ENCODE measurements around the gene DAZL.
"Not testable (repeated sequence)": the region's sequence is repeated elsewhere in the genome, so short reads cannot be mapped to it uniquely, and the experiment has no call there.

DNA sequence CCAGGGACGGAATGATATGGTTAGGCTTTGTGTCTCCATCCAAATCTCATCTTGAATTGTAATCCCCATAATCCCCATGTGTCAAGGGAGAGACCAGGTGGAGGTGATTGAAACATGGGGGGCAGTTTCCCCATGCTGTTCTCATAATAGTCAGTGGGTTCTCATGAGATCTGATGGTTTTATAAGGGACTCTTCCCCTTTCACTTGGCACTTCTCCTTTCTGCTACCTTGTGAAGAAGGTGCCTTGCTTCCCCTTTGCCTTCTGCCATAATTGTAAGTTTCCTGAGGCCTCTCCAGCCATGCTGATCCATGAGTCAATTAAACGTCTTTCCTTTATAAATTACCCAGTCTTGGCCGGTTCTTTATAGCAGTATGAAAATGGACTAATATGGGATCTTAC lies 11.9 kb upstream of the DAZL start:
- TF ChIP-seq, protein P1, sequence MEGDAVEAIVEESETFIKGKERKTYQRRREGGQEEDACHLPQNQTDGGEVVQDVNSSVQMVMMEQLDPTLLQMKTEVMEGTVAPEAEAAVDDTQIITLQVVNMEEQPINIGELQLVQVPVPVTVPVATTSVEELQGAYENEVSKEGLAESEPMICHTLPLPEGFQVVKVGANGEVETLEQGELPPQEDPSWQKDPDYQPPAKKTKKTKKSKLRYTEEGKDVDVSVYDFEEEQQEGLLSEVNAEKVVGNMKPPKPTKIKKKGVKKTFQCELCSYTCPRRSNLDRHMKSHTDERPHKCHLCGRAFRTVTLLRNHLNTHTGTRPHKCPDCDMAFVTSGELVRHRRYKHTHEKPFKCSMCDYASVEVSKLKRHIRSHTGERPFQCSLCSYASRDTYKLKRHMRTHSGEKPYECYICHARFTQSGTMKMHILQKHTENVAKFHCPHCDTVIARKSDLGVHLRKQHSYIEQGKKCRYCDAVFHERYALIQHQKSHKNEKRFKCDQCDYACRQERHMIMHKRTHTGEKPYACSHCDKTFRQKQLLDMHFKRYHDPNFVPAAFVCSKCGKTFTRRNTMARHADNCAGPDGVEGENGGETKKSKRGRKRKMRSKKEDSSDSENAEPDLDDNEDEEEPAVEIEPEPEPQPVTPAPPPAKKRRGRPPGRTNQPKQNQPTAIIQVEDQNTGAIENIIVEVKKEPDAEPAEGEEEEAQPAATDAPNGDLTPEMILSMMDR (IDR thresholded peaks at IDR 0.05): not testable (repeated sequence)
- TF ChIP-seq POLR2A (IDR thresholded peaks at IDR 0.05): not testable (repeated sequence)

All from lower leg skin (tissue), 3 donors.